ENCODE data around the gene KCNMA1.

Gene KCNMA1

GRCh38 chr10:77493239-77493806, 144.3 kb downstream of the KCNMA1 start:
- H3K18ac ChIP-seq (ENCODE audit: low read depth in 1 of 2, low read length in 2 of 2): no peak overlapping the region
- no peak for DNase-seq
- 95% methylated on average over 13 of the region's 13 CpGs for WGBS
- H2BK12ac ChIP-seq (ENCODE audit: low read length in 2 of 2): no peak overlapping the region
- H4K91ac ChIP-seq (ENCODE audit: low read length): peak overlapping the region; percentile 18
- H3K9me3 ChIP-seq (ENCODE audit: control insufficient read depth, low read length): no peaks in the 10 kb centered on the region
- H3K23ac ChIP-seq (ENCODE audit: low read length in 2 of 2): no peak overlapping the region
- peaks cover 0 to 3% of the 10 kb centered on the region in 2 experiments for H3K36me3 ChIP-seq (ENCODE audit: control insufficient read depth in 1 of 2, insufficient read depth in 2 of 2, low read depth in 1 of 2, low read length in 2 of 2)
- H3K4me3 ChIP-seq (ENCODE audit: insufficient read depth in 1 of 2, low read depth in 1 of 2, low read length in 2 of 2): no peak overlapping the region
- H3K4me2 ChIP-seq (ENCODE audit: low read length, poor library complexity, severe bottlenecking): no peak overlapping the region
- no peak overlapping the region for H4K8ac ChIP-seq (ENCODE audit: low read length)
- no peak overlapping the region for H2AK5ac ChIP-seq (ENCODE audit: low read length, severe bottlenecking)
- peaks cover 16% of the 10 kb centered on the region for H3K4me1 ChIP-seq (ENCODE audit: control insufficient read depth, insufficient read depth, low read depth, low read length)
- H3K79me1 ChIP-seq (replicated peaks; ENCODE audit: low read length, poor library complexity, severe bottlenecking): peaks cover 14% of the 10 kb centered on the region
- no peak overlapping the region for H3K9ac ChIP-seq (ENCODE audit: low read length)
- H2BK120ac ChIP-seq (ENCODE audit: low read depth, low read length): no peak overlapping the region
- H2BK5ac ChIP-seq (ENCODE audit: low read depth, low read length, poor library complexity, severe bottlenecking): no peak overlapping the region
- H3K14ac ChIP-seq (ENCODE audit: low read length in 2 of 2): no peak overlapping the region
- H2BK15ac ChIP-seq (ENCODE audit: low read depth, poor library complexity, severe bottlenecking): no peak overlapping the region
- no peaks in the 10 kb centered on the region for H3K27me3 ChIP-seq (ENCODE audit: control insufficient read depth in 1 of 2, insufficient read depth in 1 of 2, low read length in 2 of 2)
- H3K27ac ChIP-seq (ENCODE audit: low read length, poor library complexity, severe bottlenecking): no peak overlapping the region
- H2AFZ ChIP-seq (ENCODE audit: low read depth, low read length): no peak overlapping the region
- no peak overlapping the region for H3K4ac ChIP-seq (ENCODE audit: low read depth in 1 of 2, low read length in 2 of 2)

GRCh38 chr10:77492368-77492994, 145.1 kb downstream of the KCNMA1 start:
- no peak overlapping the region for H3K18ac ChIP-seq (ENCODE audit: low read depth in 1 of 2, low read length in 2 of 2)
- H3K4me3 ChIP-seq (ENCODE audit: insufficient read depth in 1 of 2, low read depth in 1 of 2, low read length in 2 of 2): no peak overlapping the region
- 83% methylated on average over 4 of the region's 4 CpGs for WGBS
- H4K91ac ChIP-seq (ENCODE audit: low read length): no peak overlapping the region
- H2BK12ac ChIP-seq (ENCODE audit: low read length in 2 of 2): no peak overlapping the region
- peaks cover 14% of the 10 kb centered on the region for H3K79me1 ChIP-seq (replicated peaks; ENCODE audit: low read length, poor library complexity, severe bottlenecking)
- no peak overlapping the region for H3K27ac ChIP-seq (ENCODE audit: low read length, poor library complexity, severe bottlenecking)
- H3K4me1 ChIP-seq (ENCODE audit: control insufficient read depth, insufficient read depth, low read depth, low read length): peaks cover 12% of the 10 kb centered on the region
- H4K8ac ChIP-seq (ENCODE audit: low read length): no peak overlapping the region
- H2AK5ac ChIP-seq (ENCODE audit: low read length, severe bottlenecking): no peak overlapping the region
- H3K14ac ChIP-seq (ENCODE audit: low read length in 2 of 2): no peak overlapping the region
- no peak overlapping the region for H2AFZ ChIP-seq (ENCODE audit: low read depth, low read length)
- peaks cover 0 to 3% of the 10 kb centered on the region in 2 experiments for H3K36me3 ChIP-seq (ENCODE audit: control insufficient read depth in 1 of 2, insufficient read depth in 2 of 2, low read depth in 1 of 2, low read length in 2 of 2)
- no peak overlapping the region for H2BK120ac ChIP-seq (ENCODE audit: low read depth, low read length)
- H3K4me2 ChIP-seq (ENCODE audit: low read length, poor library complexity, severe bottlenecking): no peak overlapping the region
- no peak overlapping the region for H3K23ac ChIP-seq (ENCODE audit: low read length in 2 of 2)
- no peaks in the 10 kb centered on the region for H3K9me3 ChIP-seq (ENCODE audit: control insufficient read depth, low read length)
- no peak overlapping the region for H2BK5ac ChIP-seq (ENCODE audit: low read depth, low read length, poor library complexity, severe bottlenecking)
- H3K4ac ChIP-seq (ENCODE audit: low read depth in 1 of 2, low read length in 2 of 2): no peak overlapping the region
- no peaks in the 10 kb centered on the region for H3K27me3 ChIP-seq (ENCODE audit: control insufficient read depth in 1 of 2, insufficient read depth in 1 of 2, low read length in 2 of 2)
- DNase-seq: no peak
- no peak overlapping the region for H3K9ac ChIP-seq (ENCODE audit: low read length)
- no peak overlapping the region for H2BK15ac ChIP-seq (ENCODE audit: low read depth, poor library complexity, severe bottlenecking)

- Histone ChIP-seq H3K4me1 (ENCODE audit: control insufficient read depth, insufficient read depth, low read depth, low read length) (peaks cover 6% of the 10 kb centered on the region), H2AFZ (ENCODE audit: low read depth, low read length) (no peak overlapping the region), H2BK15ac (ENCODE audit: low read depth, poor library complexity, severe bottlenecking) (no peak overlapping the region), H2BK5ac (ENCODE audit: low read depth, low read length, poor library complexity, severe bottlenecking) (no peak overlapping the region), H4K8ac (ENCODE audit: low read length) (no peak overlapping the region), H3K27ac (ENCODE audit: low read length, poor library complexity, severe bottlenecking) (no peak overlapping the region), H2AK5ac (ENCODE audit: low read length, severe bottlenecking) (no peak overlapping the region), H3K27me3 (ENCODE audit: control insufficient read depth in 1 of 2, insufficient read depth in 1 of 2, low read length in 2 of 2) (no peaks in the 10 kb centered on the region), H4K91ac (ENCODE audit: low read length) (no peak overlapping the region), H3K4me3 (ENCODE audit: insufficient read depth in 1 of 2, low read depth in 1 of 2, low read length in 2 of 2) (no peak overlapping the region), H2BK12ac (ENCODE audit: low read length in 2 of 2) (no peak overlapping the region), H3K9me3 (ENCODE audit: control insufficient read depth, low read length) (no peaks in the 10 kb centered on the region), H3K14ac (ENCODE audit: low read length in 2 of 2) (no peak overlapping the region), H3K36me3 (ENCODE audit: control insufficient read depth in 1 of 2, insufficient read depth in 2 of 2, low read depth in 1 of 2, low read length in 2 of 2) (peaks cover 0 to 3% of the 10 kb centered on the region in 2 experiments), H3K4me2 (ENCODE audit: low read length, poor library complexity, severe bottlenecking) (no peak overlapping the region), H2BK120ac (ENCODE audit: low read depth, low read length) (no peak overlapping the region), H3K79me1 (replicated peaks; ENCODE audit: low read length, poor library complexity, severe bottlenecking) (peaks cover 14% of the 10 kb centered on the region), H3K18ac (ENCODE audit: low read depth in 1 of 2, low read length in 2 of 2) (no peak overlapping the region), H3K9ac (ENCODE audit: low read length) (no peak overlapping the region), H3K4ac (ENCODE audit: low read depth in 1 of 2, low read length in 2 of 2) (no peak overlapping the region), H3K23ac (ENCODE audit: low read length in 2 of 2) (no peak overlapping the region)
- 92% methylated on average over 5 of the region's 6 CpGs for WGBS
- DNase-seq: no peak
Observed at GRCh38 chr10:77490534-77491314, 146.9 kb downstream of the KCNMA1 start.

GRCh38 chr10:77486517-77486916, 151.1 kb downstream of the KCNMA1 start:
- H4K91ac ChIP-seq (ENCODE audit: low read length): no peak overlapping the region
- no peak overlapping the region for H3K4ac ChIP-seq (ENCODE audit: low read depth in 1 of 2, low read length in 2 of 2)
- peaks cover 3% of the 10 kb centered on the region for H3K4me1 ChIP-seq (ENCODE audit: control insufficient read depth, insufficient read depth, low read depth, low read length)
- no peak overlapping the region for H3K18ac ChIP-seq (ENCODE audit: low read depth in 1 of 2, low read length in 2 of 2)
- H2BK12ac ChIP-seq (ENCODE audit: low read length in 2 of 2): no peak overlapping the region
- H3K23ac ChIP-seq (ENCODE audit: low read length in 2 of 2): no peak overlapping the region
- no peaks in the 10 kb centered on the region for H3K9me3 ChIP-seq (ENCODE audit: control insufficient read depth, low read length)
- H3K27me3 ChIP-seq (ENCODE audit: control insufficient read depth in 1 of 2, insufficient read depth in 1 of 2, low read length in 2 of 2): no peaks in the 10 kb centered on the region
- DNase-seq: no peak
- H3K9ac ChIP-seq (ENCODE audit: low read length): no peak overlapping the region
- no peaks in the 10 kb centered on the region for H3K36me3 ChIP-seq (ENCODE audit: control insufficient read depth in 1 of 2, insufficient read depth in 2 of 2, low read depth in 1 of 2, low read length in 2 of 2)
- H3K79me1 ChIP-seq (replicated peaks; ENCODE audit: low read length, poor library complexity, severe bottlenecking): peaks cover 20% of the 10 kb centered on the region
- no peak overlapping the region for H2BK5ac ChIP-seq (ENCODE audit: low read depth, low read length, poor library complexity, severe bottlenecking)
- 82% methylated on average over 3 of the region's 3 CpGs for WGBS
- H3K4me3 ChIP-seq (ENCODE audit: insufficient read depth in 1 of 2, low read depth in 1 of 2, low read length in 2 of 2): no peak overlapping the region
- no peak overlapping the region for H2AFZ ChIP-seq (ENCODE audit: low read depth, low read length)
- no peak overlapping the region for H2BK15ac ChIP-seq (ENCODE audit: low read depth, poor library complexity, severe bottlenecking)
- no peak overlapping the region for H4K8ac ChIP-seq (ENCODE audit: low read length)
- H2BK120ac ChIP-seq (ENCODE audit: low read depth, low read length): no peak overlapping the region
- no peak overlapping the region for H2AK5ac ChIP-seq (ENCODE audit: low read length, severe bottlenecking)
- H3K27ac ChIP-seq (ENCODE audit: low read length, poor library complexity, severe bottlenecking): no peak overlapping the region
- H3K14ac ChIP-seq (ENCODE audit: low read length in 2 of 2): no peak overlapping the region
- no peak overlapping the region for H3K4me2 ChIP-seq (ENCODE audit: low read length, poor library complexity, severe bottlenecking)

All from mesenchymal stem cell (in vitro differentiated cells and primary cell).